ENCODE results near the gene GALNT2. TPM values are rescaled to one million over a fixed set of nuclear protein-coding genes. Genes with fewer than 3 reads are reported as not detected.

Gene GALNT2
- total RNA-seq, 2 donors from 2014 or later: 47.4 to 67.3 TPM

GRCh38 chr1:230188826-230189225 lies 121.8 kb downstream of the GALNT2 start:
- H3K4me3 ChIP-seq: no peak overlapping the region
- no peaks in the 10 kb centered on the region for H3K36me3 ChIP-seq
- no peak overlapping the region for H3K9ac ChIP-seq (ENCODE audit: low read depth in 2 of 2, low read length in 2 of 2)
- H3K27me3 ChIP-seq: no peaks in the 10 kb centered on the region
- H3K4me1 ChIP-seq: peaks cover 5% of the 10 kb centered on the region
- DNase-seq: no peak
- TF ChIP-seq CTCF (IDR thresholded peaks at IDR 0.05): no peak
- intact Hi-C loops (cut with DNase I): no loop called here
- H3K27ac ChIP-seq: no peak overlapping the region
- no peaks in the 10 kb centered on the region for H3K9me3 ChIP-seq

GRCh38 chr1:230189341-230189740 lies 122.3 kb downstream of the GALNT2 start:
- intact Hi-C loops (cut with DNase I): no loop called here
- peaks cover 5% of the 10 kb centered on the region for H3K4me1 ChIP-seq

GRCh38 chr1:230189824-230190223 lies 122.8 kb downstream of the GALNT2 start:
- Histone ChIP-seq H3K4me3 (no peak overlapping the region), H3K27ac (no peak overlapping the region), H3K36me3 (no peaks in the 10 kb centered on the region), H3K4me1 (peaks cover 5% of the 10 kb centered on the region), H3K9me3 (no peaks in the 10 kb centered on the region), H3K27me3 (no peaks in the 10 kb centered on the region), H3K9ac (ENCODE audit: low read depth in 2 of 2, low read length in 2 of 2) (no peak overlapping the region)
- no peak for TF ChIP-seq CTCF (IDR thresholded peaks at IDR 0.05)
- DNase-seq: no peak
- intact Hi-C loops (cut with DNase I): no loop called here

More at GRCh38 chr1:230189341-230189740, 122.3 kb downstream of the GALNT2 start:
- no peak for DNase-seq
- H3K27me3 ChIP-seq: no peaks in the 10 kb centered on the region
- no peaks in the 10 kb centered on the region for H3K36me3 ChIP-seq
- no peak overlapping the region for H3K27ac ChIP-seq
- no peaks in the 10 kb centered on the region for H3K9me3 ChIP-seq
- TF ChIP-seq CTCF (IDR thresholded peaks at IDR 0.05): no peak
- H3K4me3 ChIP-seq: no peak overlapping the region
- no peak overlapping the region for H3K9ac ChIP-seq (ENCODE audit: low read depth in 2 of 2, low read length in 2 of 2)

GRCh38 chr1:230191079-230191804 lies 124.2 kb downstream of the GALNT2 start:
- no peak for TF ChIP-seq CTCF (IDR thresholded peaks at IDR 0.05)
- no peak overlapping the region for H3K4me3 ChIP-seq
- peak overlapping the region; percentile 30 for H3K27ac ChIP-seq
- intact Hi-C loops (cut with DNase I): no loop called here
- no peaks in the 10 kb centered on the region for H3K27me3 ChIP-seq
- peak; percentile 46 for DNase-seq
- no peak overlapping the region for H3K9ac ChIP-seq (ENCODE audit: low read depth in 2 of 2, low read length in 2 of 2)
- H3K4me1 ChIP-seq: no peaks in the 10 kb centered on the region
- no peaks in the 10 kb centered on the region for H3K9me3 ChIP-seq
- H3K36me3 ChIP-seq: no peaks in the 10 kb centered on the region

GRCh38 chr1:230191855-230192254 lies 124.8 kb downstream of the GALNT2 start:
- intact Hi-C loops (cut with DNase I): no loop called here
- no peak for TF ChIP-seq CTCF (IDR thresholded peaks at IDR 0.05)
- Histone ChIP-seq H3K36me3 (no peaks in the 10 kb centered on the region), H3K9me3 (no peaks in the 10 kb centered on the region), H3K27ac (no peak overlapping the region), H3K27me3 (no peaks in the 10 kb centered on the region), H3K4me3 (no peak overlapping the region), H3K4me1 (no peaks in the 10 kb centered on the region), H3K9ac (ENCODE audit: low read depth in 2 of 2, low read length in 2 of 2) (no peak overlapping the region)
- no peak for DNase-seq

Measured in colonic mucosa (tissue), 4 donors.